ES-I3 (cell line): ENCODE results near the gene TBC1D10B.
"Not testable (repeated sequence)": the region's sequence is repeated elsewhere in the genome, so short reads cannot be mapped to it uniquely, and the experiment has no call there.

Experiments
- H3K36me3 ChIP-seq: 2 replicates; pipeline ENCODE4 v1.6.1; 2013; ENCODE audit warnings: mild to moderate bottlenecking, low read length, control low read depth, moderate library complexity; ENCODE audit not compliant: insufficient read depth
- H3K4me1 ChIP-seq: 2 replicates; pipeline ENCODE4 v1.6.1; 2013; ENCODE audit warnings: mild to moderate bottlenecking, control low read depth, low read length; ENCODE audit not compliant: insufficient read depth
- H3K9ac ChIP-seq: 2 replicates; pipeline ENCODE4 v1.6.1; 2013; ENCODE audit warnings: low read depth, mild to moderate bottlenecking, low read length, moderate library complexity
- H3K9me3 ChIP-seq: 2 replicates; pipeline ENCODE4 v1.6.1; 2013; ENCODE audit warnings: mild to moderate bottlenecking, low read length, moderate library complexity; ENCODE audit not compliant: control insufficient read depth, insufficient read depth

Gene TBC1D10B

DNA sequence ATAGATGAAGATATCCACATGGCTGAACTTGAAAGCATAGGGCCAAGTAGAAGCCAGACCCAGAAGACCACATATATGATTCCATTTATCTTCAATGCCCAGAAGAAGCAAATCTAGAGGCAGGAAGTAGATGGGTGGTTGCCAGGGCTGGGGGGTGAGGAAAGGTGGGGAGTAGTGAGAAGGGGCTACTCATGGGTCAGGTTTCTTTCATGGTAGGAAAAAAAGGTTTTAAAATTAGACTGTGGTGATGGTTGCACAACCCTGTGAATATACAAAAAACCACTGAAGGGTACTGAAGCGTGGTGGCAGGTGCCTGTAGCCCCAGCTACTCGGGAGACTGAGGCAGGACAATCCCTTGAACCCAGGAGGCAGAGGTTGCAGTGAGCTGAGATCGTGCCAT, 20.6 kb downstream of the TBC1D10B start:
- Histone ChIP-seq H3K4me1 (no peaks in the 10 kb centered on the region; the same call in 1 of the 2 replicates), H3K9ac (no peak overlapping the region)

DNA sequence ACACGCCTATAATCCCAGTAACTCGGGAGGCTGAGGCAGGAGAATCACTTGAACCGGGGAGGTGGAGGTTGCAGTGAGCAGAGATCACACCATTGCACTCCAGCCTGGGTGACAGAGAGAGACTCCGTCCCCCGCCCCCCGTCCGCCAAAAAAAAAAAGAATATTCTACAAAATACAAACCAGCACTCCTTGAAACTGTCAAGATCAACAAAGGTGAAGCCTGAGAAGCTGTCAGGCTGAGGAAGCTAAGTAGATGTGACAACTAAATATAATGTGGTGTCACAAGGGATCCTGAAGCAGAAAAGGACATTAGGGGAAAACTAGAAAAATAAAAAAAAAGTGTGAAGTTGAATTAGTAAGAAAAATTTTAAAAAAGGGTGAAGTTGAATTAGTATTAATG, 21.4 kb downstream of the TBC1D10B start:
- no peaks in the 10 kb centered on the region for H3K4me1 ChIP-seq
- H3K9ac ChIP-seq: no peak overlapping the region
- H3K36me3 ChIP-seq: peaks cover 8% of the 10 kb centered on the region
- no peaks in the 10 kb centered on the region for H3K9me3 ChIP-seq

More for the DNA sequence above, 20.6 kb downstream of the TBC1D10B start:
- Histone ChIP-seq H3K36me3 (peaks cover 8% of the 10 kb centered on the region), H3K9me3 (no peaks in the 10 kb centered on the region)

DNA sequence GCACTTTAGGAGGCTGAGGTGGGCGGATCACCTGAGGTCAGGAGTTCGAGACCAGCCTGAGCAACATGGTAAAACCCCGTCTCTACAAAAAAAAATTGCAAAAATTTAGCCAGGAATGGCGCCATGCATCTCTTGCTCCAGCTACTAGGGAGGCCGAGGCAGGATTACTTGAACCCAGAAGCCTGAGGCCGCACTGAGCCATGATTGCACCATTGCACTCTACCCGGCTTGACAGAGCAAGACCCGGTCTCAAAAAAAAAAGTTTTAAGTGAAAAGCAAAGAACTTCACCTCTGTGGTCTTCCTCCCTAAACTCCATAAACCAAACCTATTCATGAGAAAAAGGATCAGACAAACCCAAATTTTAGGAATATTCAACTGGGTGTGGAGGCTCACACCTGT, 22.2 kb downstream of the TBC1D10B start:
- no peak overlapping the region for H3K9ac ChIP-seq
- peaks cover 8% of the 10 kb centered on the region for H3K36me3 ChIP-seq
- H3K4me1 ChIP-seq: no peaks in the 10 kb centered on the region
- H3K9me3 ChIP-seq: no peaks in the 10 kb centered on the region

DNA sequence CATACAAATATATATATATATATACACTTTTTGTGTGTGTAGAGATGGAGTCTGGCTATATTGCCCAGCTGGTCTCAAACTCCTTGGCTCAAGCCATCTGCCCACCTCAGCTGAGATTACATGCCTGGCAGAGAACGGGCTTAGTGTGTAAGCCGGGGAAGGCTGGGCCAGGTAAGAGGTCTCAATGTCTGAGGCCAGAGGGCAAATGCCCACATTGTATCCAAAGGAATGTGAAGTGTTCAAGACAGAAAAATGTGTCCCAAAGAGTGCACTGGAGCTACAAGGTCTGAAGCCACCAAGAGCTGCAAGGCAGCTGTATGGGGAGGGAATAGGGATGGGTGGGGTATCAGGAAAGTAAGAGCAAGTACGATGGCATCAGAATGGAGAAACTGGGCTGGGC, 24.0 kb downstream of the TBC1D10B start:
- Histone ChIP-seq H3K36me3 (no peaks in the 10 kb centered on the region; the same call in none of the 2 replicates), H3K9me3 (no peaks in the 10 kb centered on the region), H3K4me1 (no peaks in the 10 kb centered on the region), H3K9ac (no peak overlapping the region)

DNA sequence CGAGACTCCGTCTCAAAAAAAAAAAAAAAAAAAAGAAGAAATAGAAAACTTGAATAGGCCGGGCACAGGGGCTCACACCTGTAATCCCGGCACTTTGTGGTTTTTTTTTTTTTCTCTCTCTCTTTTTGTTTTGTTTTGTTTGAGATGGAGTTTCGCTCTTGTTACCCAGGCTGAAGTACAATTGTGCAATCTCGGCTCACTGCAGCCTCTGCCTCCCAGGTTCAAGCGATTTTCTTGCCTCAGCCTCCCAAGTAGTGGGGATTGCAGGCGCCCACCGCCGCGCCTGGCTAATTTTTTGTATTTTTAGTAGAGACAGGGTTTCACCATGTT, 26.8 kb downstream of the TBC1D10B start:
- H3K4me1 ChIP-seq, H3K9me3 ChIP-seq, H3K36me3 ChIP-seq, H3K9ac ChIP-seq: not testable (repeated sequence)

DNA sequence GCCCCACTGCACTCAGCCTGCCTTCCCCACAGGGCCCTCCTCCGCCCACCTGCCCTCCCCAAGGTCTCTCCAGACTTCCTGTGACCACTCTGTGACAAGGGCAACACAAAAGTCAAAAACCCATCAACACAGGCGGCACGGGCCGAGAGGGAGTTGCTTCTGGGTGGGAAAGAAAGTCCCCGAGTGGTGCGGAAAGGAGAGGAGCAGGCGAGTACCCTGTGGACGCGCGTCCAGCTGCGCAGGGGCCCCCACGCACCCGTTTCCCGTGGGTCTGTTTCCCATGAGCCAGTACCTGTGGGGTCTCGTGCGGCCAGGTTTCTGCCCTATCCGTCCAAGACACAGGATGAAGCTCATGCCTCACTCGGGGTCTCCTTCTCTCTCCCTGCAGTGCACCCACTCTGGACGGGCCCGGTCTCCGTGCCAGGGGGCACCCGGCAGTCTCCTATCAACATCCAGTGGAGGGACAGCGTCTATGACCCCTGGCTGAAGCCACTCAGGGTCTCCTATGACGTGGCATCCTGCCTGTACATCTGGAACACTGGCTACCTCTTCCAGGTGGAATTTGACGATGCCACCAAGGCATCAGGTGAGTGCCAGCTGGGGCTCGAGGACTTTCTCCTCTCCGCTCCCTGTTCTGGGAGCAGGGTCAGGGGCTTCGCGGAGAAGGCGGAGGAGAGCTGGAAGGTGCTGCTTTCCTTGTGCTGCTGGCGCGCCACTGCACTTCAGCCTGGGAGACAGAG, 27.4 kb downstream of the TBC1D10B start:
- Histone ChIP-seq H3K9me3 (no peaks in the 10 kb centered on the region), H3K9ac (no peak overlapping the region), H3K4me1 (no peaks in the 10 kb centered on the region), H3K36me3 (no peaks in the 10 kb centered on the region)

DNA sequence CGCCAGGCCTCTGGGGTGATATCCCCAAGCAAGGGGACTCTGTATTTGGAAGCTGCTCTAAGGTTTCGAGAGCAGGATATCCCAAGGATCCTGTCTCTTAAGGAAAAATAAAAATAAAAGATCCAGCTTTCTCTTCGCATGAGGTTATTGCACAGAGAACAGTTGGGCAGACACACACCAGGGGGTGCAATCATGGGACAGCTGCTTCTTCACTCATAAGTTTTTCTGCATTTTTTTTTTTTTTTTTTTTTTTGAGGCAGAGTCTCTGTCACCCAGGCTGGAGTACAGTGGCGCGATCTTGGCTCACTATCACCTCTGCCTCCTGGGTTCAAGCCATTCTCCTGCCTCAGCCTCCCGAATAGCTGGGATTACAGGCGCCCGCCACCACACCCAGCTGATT, 28.3 kb downstream of the TBC1D10B start:
- not testable (repeated sequence) for H3K36me3 ChIP-seq, H3K9ac ChIP-seq, H3K4me1 ChIP-seq

DNA sequence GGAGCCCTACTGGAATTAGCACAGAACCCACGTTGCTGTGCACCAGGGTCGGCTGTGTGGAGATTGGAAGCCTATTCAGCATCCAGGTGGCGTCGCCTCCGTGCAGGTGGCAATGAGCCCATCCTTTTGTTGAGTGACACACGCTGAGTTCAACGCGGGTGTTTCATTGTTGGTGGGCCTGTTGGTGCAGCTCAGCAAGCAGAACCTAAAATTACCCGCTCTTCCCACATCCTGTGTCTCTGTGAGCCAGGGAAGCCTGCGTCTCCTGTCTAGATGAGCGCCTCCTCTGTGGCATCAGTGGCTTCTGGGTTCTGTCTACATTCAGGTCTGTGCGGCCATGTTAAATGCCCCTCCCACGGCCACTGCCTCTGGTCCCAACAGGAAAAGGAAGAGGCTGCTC, 29.7 kb downstream of the TBC1D10B start:
- H3K36me3 ChIP-seq: no peaks in the 10 kb centered on the region
- H3K9me3 ChIP-seq: no peaks in the 10 kb centered on the region
- H3K4me1 ChIP-seq: no peaks in the 10 kb centered on the region; the same call in 1 of the 2 replicates
- no peak overlapping the region for H3K9ac ChIP-seq

More for the DNA sequence above, 28.3 kb downstream of the TBC1D10B start:
- H3K9me3 ChIP-seq: not testable (repeated sequence)

DNA sequence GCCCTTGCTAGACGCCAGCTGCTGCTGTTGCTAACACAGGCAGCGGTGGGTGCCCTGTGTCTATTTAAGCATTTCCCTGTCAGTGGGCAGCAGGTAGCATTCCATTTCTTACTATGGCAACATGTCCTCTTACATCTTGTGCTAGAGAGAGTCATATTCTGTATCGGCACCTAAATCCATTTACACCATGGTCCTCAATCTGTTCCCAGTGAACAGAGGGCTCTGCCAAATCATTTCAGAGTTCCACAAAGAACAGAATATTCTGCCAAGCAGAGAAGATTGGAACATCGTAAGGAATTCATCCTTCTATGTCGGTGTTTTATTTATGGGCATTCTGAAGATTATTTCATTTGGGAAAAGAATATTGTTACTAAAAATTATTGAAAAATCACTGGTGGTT, 31.6 kb downstream of the TBC1D10B start:
- not testable (repeated sequence) for H3K4me1 ChIP-seq, H3K9me3 ChIP-seq, H3K9ac ChIP-seq, H3K36me3 ChIP-seq

DNA sequence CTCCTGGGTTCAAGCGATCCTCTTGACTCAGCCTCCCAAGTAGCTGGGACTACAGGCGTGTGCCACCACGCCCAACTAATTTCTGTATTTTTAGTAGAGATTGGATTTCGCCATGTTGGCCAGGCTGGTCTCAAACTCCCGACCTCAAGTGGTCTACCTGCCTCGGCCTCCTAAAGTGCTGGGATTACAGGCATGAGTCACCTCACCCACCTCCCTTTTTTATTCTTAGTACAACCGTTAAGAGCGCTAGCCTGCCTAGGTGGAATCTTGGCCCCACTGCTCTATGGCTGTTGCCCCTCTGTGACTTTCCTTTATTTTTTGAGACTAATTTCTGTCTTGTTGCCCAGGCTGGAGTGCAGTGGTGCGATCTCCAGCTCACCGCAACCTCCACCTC, 32.3 kb downstream of the TBC1D10B start:
- H3K9ac ChIP-seq, H3K36me3 ChIP-seq, H3K4me1 ChIP-seq, H3K9me3 ChIP-seq: not testable (repeated sequence)

DNA sequence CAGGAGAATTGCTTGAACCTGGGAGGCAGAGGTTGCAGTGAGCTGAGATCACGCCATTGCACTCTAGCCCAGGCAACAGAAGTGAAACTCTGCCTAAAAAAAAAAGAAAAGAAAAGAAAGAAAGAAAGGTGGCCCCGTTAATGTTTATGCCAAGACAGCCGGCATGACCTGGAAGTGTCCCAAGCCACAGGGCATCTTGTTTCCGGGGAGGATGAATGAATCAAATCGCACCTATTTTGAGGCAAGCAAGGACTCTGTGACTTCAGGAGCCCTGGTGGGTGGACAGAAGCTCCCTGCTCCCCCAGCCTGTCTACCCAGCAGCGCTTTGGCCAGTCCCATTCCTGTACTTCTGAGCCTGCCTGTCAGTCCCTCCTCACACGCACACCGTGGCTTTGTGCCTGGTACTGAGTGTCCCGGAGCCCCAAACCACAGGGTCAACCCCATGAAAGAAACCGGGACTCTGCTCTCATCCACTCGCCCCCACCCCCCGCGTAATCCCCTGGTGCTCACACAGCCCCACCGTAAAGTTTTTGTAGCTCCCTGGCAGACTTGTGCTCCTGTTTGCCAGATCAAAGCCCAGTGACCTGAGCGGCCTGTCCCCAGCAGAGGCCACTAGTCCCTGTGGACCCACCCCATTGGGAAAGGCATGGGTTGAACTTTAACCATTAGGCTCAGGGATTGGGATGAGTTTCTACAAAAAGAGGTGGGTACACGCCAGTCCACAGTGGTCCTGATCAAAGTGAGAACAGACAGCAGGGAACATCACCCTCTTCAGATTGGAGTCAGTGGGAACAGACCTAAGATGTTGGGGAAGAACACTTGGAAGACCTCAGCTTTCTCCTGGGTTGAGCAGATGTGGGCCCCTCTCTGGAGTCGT, 34.5 kb downstream of the TBC1D10B start:
- Histone ChIP-seq H3K9ac (peak overlapping the region; percentile 51; the same call in 1 of the 2 replicates), H3K4me1 (no peaks in the 10 kb centered on the region; the same call in 1 of the 2 replicates), H3K36me3 (no peaks in the 10 kb centered on the region), H3K9me3 (no peaks in the 10 kb centered on the region)

DNA sequence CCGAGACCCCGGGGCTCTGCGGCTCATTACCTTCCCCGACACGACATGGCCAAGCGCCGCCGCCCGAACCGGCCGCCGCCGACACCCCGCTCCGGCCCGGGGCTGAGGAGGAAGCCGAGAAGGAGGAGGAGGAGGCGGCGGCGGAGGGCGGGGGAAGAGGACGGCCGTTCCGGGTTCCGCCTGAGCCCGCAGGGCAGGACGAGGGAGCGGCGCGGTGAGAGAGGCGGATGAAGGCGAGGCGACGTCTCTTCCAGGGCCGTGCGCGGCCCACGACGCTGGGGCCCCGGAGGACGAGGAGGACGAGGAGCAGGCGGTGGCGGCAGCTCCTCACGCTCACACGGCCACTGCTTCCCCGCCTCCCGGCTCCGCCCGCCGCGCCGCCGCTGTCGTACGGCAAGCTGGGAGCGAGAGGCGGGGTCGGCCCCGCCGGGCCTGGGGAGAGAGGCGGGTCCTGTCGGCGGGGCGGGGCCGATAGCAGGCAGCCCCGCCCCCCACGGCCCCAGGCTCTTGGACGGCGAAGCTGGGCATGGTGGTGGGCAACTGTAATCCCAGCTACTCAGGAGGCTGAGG, 35.2 kb downstream of the TBC1D10B start:
- not testable (repeated sequence) for H3K4me1 ChIP-seq, H3K9me3 ChIP-seq, H3K36me3 ChIP-seq
- H3K9ac ChIP-seq: peak overlapping the region; percentile 80; the same call in 1 of the 2 replicates

DNA sequence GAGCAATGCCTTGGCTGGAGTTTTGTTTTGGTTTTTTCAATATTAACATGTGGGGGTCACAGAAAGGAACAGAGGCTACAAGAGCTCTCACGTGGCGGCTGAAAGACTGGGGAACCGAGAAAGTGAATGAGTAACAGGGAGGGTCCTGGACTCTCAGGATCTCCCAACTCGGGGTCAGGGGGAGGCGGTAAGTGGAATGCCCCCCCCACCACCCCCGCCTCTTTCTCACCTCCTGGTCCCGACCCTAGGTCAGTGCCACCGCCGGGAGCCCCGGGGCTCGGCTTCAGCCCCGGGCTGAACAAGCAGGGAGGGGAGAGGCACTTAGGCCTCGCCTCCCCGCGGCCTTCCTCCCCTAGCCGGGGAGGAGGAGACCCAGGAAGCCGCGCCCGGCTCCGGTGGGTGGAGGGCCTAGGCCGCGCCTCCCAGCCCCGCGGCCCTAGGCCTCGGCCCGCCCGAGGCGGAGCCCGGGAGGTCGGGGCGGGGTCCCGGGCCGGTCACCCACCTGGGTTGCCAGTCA, 35.8 kb downstream of the TBC1D10B start:
- H3K4me1 ChIP-seq, H3K36me3 ChIP-seq, H3K9me3 ChIP-seq: not testable (repeated sequence)
- H3K9ac ChIP-seq: peak overlapping the region; percentile 44; the same call in 1 of the 2 replicates

DNA sequence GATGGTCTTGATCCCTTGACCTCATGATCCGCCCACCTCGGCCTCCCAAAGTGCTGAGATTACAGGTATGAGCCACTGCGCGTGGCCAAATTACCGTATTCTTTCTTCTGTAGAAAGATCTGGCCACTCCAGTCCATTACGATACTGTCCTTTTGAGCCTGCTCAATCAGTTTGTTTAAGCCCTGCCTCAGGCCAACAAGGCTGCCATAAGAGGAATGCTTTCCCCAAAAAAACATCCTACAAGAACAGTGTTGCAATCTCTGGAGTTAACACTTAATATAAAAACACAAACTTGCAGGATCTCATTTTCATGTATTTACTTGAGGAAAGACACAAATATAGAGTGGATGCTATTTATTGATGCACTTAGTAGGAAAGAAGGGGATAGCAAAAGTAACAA, 46.1 kb downstream of the TBC1D10B start:
- not testable (repeated sequence) for H3K36me3 ChIP-seq, H3K9me3 ChIP-seq, H3K4me1 ChIP-seq, H3K9ac ChIP-seq

DNA sequence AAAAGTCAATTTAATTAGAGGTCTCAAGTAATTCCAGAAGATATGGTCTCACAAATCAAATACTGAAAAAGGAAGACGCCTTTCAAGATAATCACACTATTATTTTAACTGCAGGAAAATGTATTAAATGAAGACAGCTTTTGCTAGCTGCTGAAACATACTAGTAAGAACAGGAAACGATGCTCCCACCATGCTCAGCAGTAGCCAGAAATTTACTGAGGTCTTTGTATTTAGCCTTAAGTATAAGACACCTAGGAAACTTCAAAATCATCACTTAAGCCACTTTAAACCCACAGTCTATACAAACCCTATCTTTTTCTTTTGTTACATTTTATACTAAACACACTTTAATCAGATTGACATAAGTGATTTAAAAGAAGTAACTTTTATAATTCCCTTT, 51.6 kb downstream of the TBC1D10B start:
- H3K9ac ChIP-seq, H3K9me3 ChIP-seq, H3K36me3 ChIP-seq, H3K4me1 ChIP-seq: not testable (repeated sequence)
